Measurements from ENCODE around the gene THRA.

Gene THRA

DNA sequence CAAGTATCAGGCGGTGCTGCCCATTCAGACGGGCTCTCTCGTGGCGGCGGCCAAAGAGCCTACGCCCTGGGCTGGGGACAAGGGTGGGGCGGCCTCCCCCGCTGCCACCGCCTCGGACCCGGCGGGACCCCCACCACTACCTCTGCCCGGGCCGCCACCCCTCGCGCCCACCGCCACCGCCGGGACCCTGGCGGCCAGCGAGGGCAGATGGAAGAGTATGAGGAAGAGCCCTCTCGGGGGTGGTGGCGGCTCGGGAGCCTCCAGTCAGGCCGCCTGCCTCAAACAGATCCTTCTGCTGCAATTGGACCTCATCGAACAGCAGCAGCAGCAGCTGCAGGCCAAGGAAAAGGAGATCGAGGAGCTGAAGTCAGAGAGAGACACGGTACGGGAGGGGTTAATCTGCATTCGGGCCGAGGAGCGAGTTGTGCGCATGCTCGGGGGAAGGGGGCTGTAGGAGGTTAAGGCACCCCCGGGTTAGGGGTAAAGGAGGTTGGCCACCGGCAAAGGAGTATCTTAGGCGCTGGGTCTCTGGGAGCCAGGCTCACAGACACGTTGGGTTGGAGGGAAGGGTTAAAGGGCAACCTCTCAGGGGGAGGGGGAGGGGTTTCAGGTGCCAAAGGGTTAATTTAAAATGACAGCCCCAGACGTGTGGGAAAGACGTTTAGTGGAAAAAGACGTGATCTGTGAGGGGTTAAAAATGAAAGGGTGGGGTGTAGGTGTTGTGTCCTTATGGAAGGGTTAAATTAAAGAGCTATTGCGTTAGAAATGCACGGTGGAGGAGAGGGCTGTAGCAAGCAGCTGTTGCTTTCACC, 60.4 kb downstream of the THRA start:
- TF ChIP-seq, protein P1, sequence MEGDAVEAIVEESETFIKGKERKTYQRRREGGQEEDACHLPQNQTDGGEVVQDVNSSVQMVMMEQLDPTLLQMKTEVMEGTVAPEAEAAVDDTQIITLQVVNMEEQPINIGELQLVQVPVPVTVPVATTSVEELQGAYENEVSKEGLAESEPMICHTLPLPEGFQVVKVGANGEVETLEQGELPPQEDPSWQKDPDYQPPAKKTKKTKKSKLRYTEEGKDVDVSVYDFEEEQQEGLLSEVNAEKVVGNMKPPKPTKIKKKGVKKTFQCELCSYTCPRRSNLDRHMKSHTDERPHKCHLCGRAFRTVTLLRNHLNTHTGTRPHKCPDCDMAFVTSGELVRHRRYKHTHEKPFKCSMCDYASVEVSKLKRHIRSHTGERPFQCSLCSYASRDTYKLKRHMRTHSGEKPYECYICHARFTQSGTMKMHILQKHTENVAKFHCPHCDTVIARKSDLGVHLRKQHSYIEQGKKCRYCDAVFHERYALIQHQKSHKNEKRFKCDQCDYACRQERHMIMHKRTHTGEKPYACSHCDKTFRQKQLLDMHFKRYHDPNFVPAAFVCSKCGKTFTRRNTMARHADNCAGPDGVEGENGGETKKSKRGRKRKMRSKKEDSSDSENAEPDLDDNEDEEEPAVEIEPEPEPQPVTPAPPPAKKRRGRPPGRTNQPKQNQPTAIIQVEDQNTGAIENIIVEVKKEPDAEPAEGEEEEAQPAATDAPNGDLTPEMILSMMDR (IDR thresholded peaks at IDR 0.05), result no peak

DNA sequence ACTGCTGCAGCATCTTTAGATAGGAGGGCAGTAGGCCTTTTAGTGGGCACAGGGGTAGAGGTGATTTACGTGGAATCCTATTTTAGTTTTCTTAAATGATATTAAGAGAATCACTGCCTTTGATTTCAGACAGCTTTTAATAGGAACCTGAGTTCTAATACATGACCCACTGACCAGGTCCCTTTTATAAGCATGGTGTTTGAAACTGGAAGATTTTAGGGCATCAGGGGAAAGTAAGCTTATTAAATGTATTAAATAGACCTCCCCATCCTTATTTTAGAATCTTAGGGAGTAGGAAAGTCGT, 61.0 kb downstream of the THRA start:
- TF ChIP-seq, protein P1 (IDR thresholded peaks at IDR 0.05), result no peak

DNA sequence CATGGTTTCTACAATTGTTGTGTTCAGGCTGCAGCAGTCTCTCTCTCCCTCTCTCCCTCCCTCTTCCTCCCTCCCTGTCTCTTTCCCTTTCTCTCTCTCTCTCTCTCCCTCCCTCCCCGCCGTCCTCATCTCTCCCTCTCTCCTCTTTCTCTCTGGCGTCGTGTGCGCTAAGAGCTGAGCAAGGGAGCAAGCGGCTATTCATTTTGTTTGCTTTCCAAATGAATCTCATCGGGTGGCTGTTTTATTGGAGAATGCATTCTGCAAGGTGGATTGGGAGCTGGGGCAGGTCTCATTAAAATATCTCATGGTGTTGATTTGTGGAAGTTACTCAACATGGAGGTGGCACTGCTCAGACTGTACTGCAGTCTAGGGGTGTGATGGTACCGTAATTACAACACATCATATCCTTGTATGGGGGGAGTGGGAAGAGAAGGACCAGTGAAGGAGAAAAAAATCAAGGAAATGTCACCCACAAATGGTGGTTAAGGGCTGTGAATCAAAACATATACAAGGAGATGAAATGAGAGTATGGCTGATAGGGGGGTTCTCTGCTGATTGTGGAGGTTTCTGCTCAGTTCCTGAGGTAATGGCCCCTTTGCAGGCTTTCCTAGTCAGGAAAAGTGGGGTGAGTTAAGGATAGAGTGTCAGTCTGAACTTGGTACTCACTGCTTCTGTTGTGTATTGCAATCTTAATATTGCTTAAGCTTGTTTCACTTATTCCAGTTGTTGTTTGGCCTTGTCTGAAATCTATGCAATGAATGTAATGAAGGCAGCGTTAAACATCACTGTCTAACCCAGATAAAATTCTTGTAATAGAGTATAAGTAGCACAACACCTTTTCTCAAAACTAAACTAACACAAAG, 61.7 kb downstream of the THRA start:
- TF ChIP-seq, protein P1 (IDR thresholded peaks at IDR 0.05), result no peak

DNA sequence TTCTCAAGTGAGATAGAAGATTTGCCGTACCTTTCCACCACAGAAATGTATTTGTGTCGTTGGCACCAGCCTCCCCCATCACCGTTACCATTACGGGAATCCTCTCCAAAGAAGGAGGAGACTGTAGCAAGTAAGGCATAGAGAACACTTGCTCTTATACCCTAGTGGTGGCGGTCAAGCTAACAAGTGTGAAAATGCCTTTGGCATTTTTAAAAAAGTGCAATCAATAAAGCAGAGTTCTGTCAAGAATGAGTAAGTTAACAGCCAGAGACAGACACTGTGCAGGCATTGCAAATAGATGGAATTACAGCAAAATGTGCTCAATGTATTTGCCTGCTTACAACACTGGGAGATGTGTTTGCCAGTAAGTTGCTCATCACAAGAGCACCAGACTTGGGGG, 66.7 kb downstream of the THRA start:
- TF ChIP-seq, protein P1 (IDR thresholded peaks at IDR 0.05), result no peak

DNA sequence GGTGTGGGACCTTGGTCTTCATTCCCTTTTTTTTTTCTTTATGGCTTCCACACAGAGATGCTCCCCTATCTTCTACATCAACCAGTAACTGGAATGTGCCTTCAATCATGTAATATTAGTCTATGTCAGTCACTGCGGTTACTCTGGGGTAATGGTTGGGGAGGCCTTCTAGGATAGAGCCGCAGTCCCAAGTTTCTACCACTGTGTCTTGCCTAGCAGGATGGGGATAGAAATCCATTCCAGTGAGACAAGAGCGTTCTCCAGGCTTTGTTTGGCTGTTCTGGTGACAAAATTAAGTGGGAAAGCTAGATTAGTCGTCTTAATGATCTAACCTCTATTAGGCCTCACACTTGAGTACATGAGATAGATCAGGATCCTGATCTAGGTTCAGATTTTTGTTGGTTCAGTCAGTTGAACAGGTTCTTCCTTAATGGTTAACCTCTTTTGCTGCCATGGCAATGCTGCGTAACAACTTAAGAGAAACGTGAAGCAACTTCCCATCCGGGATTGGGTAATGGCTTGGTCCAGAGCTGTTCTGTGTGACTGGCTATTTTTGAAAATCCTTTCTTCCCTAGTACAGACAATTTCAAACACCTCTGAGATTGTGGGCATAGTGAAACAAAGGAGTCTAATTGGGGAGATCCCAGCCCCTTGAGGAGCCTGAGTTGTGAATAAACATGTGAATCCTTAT, 67.7 kb downstream of the THRA start:
- TF ChIP-seq, protein P1 (IDR thresholded peaks at IDR 0.05), result no peak

DNA sequence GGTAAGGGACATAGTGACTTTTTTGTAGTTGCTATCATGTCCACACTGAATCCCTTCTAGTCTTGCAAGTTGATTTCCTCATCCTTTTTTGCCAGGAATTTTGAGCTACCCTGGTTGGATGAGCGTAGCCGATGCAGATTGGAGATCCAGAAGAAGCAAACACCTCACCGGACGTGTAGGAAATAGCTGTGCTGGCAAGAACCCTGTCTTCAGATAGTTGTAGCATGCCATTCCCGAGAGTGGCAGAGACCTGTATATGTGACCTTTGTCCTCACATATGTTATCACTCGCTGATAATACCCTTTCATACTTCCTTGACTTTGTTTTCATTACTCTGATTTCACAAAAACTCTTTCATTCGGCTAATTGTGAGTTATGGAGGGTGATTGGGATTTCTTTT, 71.4 kb downstream of the THRA start:
- TF ChIP-seq, protein P1 (IDR thresholded peaks at IDR 0.05), result no peak

DNA sequence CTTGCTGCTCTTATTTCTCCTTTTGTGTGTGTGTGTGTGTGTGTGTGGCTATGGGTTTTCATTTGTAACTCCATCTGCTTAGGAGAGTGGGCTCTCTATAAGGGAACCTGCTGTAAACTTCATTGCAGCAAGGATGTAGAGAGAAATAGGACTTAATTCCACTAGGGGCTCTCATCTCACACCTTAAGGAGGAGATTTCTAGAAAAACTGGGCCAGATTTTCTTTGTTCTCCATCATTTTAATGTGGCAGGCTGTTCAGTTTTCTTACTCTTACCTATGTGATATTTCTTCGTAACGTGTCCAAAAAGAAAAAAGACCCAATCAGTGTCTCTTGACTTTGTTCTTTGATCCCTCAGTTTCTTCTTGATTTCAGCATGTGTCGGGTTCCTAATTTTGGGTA, 73.1 kb downstream of the THRA start:
- TF ChIP-seq, protein P1 (IDR thresholded peaks at IDR 0.05), result no peak
